ENCODE results near the gene KCNB1.
A peak's percentile ranks its signal among the peaks of the same experiment; 100 is the strongest.

Gene KCNB1

GRCh38 chr20:49347156-49347555 is 135.3 kb downstream of the KCNB1 start:
- DNase-seq = no peak

- DNase-seq = no peak
Observed at GRCh38 chr20:49346682-49347081, 135.8 kb downstream of the KCNB1 start.

GRCh38 chr20:49345524-49345923 is 136.9 kb downstream of the KCNB1 start:
- DNase-seq = peak; percentile 94

- DNase-seq = peak; percentile 95
Observed at GRCh38 chr20:49344975-49345374, 137.5 kb downstream of the KCNB1 start.

GRCh38 chr20:49344140-49344539 is 138.3 kb downstream of the KCNB1 start:
- DNase-seq = no peak

GRCh38 chr20:49343246-49343645 is 139.2 kb downstream of the KCNB1 start:
- DNase-seq = no peak

- DNase-seq = no peak
Observed at GRCh38 chr20:49340161-49340966, 142.1 kb downstream of the KCNB1 start.

GRCh38 chr20:49339123-49339522 is 143.3 kb downstream of the KCNB1 start:
- no peak for DNase-seq

GRCh38 chr20:49338061-49338460 is 144.4 kb downstream of the KCNB1 start:
- no peak for DNase-seq

- no peak for DNase-seq
Observed at GRCh38 chr20:49337357-49337756, 145.1 kb downstream of the KCNB1 start.

- no peak for DNase-seq
Observed at GRCh38 chr20:49336786-49337185, 145.7 kb downstream of the KCNB1 start.

GRCh38 chr20:49335476-49335875 is 147.0 kb downstream of the KCNB1 start:
- no peak for DNase-seq

- no peak for DNase-seq
Observed at GRCh38 chr20:49330701-49331615, 151.5 kb downstream of the KCNB1 start.

- DNase-seq = no peak
Observed at GRCh38 chr20:49328790-49329189, 153.7 kb downstream of the KCNB1 start.

- DNase-seq = peak; percentile 10
Observed at GRCh38 chr20:49326026-49326425, 156.4 kb downstream of the KCNB1 start.

- no peak for DNase-seq
Observed at GRCh38 chr20:49324306-49324705, 158.2 kb downstream of the KCNB1 start.

- DNase-seq = no peak
Observed at GRCh38 chr20:49323622-49324238, 158.7 kb downstream of the KCNB1 start.

- no peak for DNase-seq
Observed at GRCh38 chr20:49320460-49320859, 162.0 kb downstream of the KCNB1 start.

GRCh38 chr20:49319208-49319809 is 163.2 kb downstream of the KCNB1 start:
- no peak for DNase-seq

- DNase-seq = no peak
Observed at GRCh38 chr20:49318430-49319207, 163.8 kb downstream of the KCNB1 start.

- no peak for DNase-seq
Observed at GRCh38 chr20:49318091-49318429, 164.4 kb downstream of the KCNB1 start.

GRCh38 chr20:49316704-49317103 is 165.8 kb downstream of the KCNB1 start:
- no peak for DNase-seq

Data from NCI-H446 treated with DMSO at 0.1 percent for 48 hours (cell line).